HG03469 (cell line): ENCODE measurements around the gene FAM184A.

Experiments
- ATAC-seq: cut with Tn5 transposase; IDR thresholded peaks from one replicate; pipeline ENCODE4 v1.9.1; 2021; ENCODE audit warnings: mild to moderate bottlenecking, moderate library complexity, moderate number of reproducible peaks; ENCODE audit not compliant: unreplicated experiment

Gene FAM184A

DNA sequence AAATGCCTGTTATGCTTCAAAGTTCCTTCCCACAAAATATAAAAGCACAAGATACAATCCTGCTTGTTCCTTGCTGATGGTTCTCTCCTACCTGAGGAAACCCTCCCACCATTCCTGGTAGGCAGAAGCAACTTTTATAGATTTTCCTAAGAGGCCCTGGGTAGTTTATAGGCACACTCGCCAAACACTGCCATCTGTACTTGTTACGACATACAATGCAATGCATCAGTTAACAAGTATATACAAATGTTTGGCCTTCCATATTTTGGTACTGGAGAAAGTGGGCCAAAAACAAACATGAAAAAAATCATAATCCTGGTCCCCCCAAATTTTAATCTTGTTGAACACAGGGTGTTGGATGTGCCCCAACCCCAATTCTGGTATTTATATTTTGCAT, 160.1 kb downstream of the FAM184A start:
- ATAC-seq = no peak

DNA sequence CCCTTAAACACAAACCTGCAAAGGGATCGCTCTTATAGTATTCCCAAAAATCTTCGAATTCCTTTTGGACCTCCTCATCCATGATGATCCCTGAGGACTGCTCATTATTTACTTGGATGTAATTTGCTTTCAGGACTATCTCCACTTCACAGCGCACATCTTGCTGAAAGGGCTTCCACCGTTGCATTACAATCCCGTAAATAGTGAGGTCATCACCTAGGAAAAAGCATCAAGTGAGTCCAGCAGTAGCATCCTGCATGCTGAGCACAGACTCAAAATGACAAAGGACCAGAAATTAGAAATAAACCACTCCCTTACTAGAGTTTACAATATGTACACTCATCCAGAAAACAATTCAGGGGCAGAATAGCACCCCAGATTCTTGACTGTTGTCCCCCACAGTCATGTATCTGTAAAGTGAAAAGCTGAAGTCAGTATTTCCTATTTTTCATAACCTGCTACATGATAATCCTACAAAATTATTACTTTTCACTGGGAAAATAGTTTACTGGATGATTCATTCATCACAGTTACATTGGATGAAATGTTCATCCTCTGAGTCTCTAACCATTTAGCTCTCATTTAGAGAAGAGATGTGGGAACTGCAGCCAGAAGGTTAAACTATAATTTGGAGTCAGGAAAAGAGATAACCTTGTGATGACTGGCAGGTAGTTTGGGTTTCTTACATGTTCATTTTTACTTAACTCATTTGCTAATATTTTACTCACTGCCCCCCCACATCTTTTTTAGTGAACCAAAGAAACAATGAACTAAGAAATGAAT, 160.7 kb downstream of the FAM184A start:
- ATAC-seq = no peak

DNA sequence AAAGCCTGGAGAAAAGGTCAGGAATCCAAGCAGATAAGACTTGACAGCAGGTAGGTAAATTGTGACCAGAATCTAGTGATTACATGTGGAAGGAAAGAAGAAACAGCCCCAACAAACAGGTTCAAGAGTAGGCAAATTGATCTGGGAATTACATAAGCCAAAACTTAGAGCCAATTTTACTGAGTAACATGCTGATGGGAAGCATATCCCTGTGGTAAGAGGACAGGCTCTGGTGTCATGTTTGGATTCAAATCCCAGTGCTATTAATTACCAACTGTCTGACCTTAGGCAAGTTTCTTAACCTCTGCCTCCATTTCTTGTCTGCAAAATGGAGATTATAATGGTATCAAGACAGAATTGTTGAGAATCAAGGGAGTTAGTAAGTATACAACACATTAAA, 163.9 kb downstream of the FAM184A start:
- no peak for ATAC-seq

DNA sequence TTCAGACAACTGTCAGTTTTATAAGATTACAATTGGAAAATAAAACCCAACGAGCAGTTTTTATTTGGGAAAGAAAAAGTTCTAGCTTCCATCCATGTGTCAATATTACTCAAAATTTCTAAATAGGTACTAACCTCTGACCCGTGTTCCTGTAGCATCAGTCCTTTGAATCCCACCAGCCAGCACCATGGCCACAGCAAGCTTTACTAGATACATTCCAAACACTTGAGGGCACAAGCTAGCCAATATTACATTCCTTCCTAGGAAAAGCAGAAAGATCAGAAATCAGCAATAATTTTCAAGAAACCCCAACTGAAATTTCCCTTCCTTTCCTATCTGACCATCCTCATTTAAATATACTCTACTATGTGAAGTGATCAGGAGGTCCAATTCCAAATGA, 165.3 kb downstream of the FAM184A start:
- ATAC-seq = no peak

DNA sequence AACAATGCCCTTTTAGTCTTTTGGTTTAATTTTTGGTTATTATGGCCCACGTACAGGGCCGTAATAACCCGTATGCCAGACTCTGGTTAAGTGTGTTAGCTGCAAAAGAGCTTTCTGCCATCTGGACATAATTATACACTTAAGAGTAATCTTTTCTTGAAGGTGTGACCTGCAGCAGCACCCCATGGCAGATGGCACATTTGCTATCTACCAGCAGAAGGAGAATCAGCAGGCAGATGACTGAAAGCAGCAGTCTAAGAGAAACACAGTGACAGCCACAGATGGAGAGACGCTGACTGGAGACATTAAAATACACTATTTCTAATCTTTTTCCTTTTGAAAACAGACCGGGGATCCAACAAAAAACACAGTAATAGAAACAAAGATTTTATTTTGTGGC, 165.8 kb downstream of the FAM184A start:
- ATAC-seq = no peak
